ENCODE data around the gene MRAS.
A peak's percentile ranks its signal among the peaks of the same experiment; 100 is the strongest.
"Not testable (repeated sequence)": the region's sequence is repeated elsewhere in the genome, so short reads cannot be mapped to it uniquely, and the experiment has no call there.

The MRAS gene

DNA sequence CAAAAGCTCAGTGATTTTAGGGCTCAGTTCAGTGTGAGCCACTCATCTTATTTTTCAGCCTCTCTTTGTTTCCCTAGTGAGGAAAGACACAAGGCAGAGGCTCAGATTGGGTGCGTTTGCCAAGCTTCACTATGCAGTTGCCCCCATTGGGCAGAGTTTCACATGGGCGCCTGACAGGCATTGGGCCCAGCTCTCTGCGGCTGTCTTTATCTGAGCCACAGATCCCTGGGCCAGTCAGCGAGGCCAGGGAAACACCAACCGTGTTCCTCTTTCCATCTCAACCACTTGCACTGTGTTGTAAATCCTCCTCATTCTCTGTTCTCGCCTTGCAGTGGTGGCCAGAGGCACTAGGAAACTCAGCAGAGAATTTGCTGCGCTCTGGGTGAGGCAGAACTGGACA is 96.9 kb downstream of the MRAS start:
- DNase-seq (ENCODE audit: low spot score), result no peak

DNA sequence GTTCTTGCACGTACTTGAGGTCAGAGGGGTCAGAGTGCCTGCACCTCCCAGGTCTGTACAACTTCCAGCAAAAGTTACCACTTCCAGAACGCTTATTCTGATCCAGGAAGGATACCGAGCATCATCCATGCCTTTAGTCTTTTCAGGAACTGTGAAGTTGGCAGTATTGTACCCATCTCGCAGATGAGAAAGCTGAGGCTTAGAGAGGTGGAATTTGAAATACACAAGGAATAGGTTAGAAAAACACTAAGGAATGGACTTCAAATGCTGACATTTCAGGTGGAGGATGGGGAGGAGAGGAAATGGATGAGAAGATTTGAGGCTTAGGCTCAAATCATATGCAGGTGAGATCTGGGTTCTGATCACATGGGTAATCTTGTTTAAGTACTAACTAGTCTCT is 97.3 kb downstream of the MRAS start:
- DNase-seq (ENCODE audit: low spot score), result no peak

DNA sequence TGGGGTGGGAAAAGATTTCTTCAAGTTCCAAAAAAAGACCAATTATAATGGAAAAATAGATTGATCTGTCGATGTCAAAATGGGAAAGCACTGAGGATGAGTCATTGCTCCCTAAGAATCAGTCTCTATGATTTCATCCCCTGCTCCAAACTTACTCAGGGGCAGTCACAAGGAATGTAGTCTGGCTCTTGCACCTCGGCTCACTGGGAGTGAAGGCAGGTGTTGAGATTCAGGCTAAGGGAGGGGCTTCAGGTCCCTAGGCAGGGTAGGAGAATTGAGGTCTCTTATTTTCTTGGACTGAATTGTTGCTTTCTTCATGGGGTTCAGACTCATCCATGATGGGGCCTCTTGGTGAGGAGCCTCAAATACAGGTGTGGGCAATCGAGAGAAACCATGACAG is 100.3 kb downstream of the MRAS start:
- DNase-seq (ENCODE audit: low spot score), result no peak

DNA sequence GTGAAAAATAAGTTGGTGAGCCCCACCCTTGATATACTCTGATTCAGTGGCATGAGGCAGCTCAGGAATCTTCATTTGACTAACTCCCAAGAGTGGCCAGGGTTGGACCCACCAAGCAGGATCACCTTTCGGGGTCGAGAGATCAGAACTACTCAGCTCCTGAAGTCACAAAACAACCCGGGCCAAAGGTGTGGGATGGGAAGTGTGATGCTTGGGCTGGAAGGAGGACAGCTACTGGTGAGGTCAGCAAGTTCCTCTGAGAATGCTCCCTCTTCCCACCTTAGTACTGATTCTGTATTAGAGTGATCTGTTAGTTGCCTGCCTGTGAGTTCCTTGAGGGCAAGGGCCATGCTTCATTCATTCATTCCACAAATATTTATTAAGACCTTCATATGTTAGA is 101.1 kb downstream of the MRAS start:
- peak; percentile 42 for DNase-seq (ENCODE audit: low spot score)

DNA sequence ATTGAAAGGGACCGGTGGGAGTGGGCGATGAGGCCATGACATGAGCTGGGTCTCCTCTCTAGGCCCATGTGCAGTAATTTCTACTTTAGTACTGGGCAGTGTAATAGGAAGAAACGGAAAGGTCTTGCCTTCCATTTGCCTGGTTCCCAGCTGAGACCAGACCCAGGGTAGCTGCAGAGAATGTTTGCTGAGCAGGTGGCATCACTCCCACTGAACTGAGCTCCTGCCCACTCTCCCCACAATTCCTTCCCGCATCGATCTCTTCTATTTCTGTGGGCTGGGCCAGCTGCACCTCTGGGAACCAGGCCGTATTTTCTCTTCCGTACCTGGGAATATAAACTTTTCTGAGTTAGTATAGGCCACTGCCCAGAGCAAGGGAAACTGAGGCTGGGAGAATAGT is 101.8 kb downstream of the MRAS start:
- peak; percentile 14 for DNase-seq (ENCODE audit: low spot score)

DNA sequence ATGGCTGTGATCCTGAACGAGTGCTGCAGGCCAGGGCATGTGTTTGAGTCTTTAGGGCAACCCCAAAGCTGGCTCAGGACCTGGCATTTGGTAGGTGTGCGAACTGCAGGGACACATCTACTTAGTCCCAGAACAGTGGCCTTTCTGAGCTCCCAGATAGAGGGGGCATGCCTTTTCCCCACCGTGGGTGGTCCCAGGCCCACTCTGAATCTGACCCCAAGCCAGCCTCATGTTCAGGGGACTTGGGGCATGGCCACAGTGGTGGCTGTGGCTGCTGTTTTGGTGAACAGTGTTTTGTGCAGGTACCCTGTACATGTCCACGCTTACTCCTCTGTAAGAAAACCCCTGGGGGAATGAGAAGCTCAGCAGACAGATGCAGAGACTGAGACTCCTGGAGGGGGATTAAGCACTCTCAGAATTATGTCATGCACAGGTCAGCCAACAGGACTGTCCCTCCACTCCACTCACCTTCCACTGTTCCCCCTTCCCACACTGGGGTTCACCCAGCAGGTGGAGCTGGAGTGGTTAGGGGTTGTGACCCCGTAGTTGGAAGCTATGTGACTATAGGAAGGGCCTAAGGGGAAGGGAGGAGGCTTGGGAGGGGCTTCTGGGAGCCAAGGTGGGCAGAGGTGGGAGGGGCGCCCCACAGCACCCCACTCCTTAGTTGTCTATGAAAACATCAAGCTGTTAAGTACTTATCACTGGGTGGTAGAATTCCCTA is 102.5 kb downstream of the MRAS start:
- DNase-seq (ENCODE audit: low spot score), result peak; percentile 40

DNA sequence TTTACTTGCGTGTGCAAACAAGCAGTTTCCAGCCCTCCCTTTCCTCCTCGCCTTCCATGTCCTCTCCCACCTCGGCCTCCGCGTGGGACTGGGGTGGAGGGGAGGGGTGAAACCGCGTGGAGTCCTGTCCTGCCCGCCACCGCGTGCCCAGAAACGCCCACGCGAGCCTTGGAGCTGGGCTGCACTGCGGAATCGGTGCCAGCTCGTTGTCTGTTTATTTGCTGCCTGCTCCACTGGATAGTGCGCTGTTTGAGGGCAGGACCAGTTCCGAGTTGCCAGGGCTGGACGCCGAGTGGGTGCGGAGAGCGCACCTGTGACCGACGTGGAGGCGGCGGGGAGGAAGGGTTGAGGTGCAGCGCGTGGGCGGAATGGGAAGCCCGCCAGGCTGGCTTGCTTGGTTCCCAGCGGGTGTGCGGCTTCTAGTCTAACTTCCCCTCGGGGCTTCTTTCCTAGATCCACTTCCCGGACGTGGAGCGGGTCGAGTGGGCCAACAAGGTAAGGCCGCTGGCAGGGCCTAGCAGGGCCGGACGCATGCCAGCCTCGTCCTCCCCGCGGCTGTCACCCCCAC is 103.3 kb downstream of the MRAS start:
- peak; percentile 25 for DNase-seq (ENCODE audit: low spot score)

DNA sequence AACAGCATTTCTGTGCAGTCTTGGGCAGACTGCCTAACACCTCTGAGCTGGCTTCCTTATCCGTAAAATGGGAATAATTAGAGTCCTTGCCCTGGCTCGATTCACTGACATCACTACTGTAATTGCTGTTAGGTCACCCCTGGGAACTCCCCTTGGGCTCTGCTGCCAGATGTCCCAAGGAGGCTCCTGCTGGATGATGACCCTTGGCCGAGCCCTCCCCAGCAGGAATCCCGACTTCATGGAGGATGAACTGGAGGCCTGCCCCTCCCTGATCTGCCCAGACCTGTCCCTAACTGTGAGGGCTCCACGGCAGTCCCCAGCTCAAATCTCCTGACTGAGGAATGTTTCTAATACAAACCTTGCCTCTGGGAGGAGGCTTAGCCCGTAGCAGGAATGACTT is 104.1 kb downstream of the MRAS start:
- DNase-seq (ENCODE audit: low spot score), result no peak

DNA sequence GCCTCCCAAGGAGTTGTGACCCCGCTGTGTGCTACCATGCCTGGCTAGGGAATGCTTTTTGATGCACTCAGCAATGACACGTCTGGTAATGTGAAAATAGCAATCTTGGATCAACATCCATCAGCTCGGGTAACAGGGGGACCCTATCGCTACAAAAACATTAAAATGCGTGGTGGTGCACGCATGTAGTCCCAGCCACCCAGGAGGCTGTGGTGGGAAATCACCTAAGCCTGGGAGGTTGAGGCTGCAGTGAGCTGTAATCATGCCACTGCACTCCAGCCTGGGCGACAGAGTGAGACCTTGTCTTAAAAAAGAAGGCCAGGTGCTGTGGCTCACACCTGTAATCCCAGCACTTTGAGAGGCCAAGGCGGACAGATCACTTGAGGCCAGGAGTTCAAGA is 105.6 kb downstream of the MRAS start:
- DNase-seq (ENCODE audit: low spot score), result not testable (repeated sequence)
